Gastrocnemius medialis (tissue), 4 donors: ENCODE measurements around the gene PPM1E.

ENCODE experiments used
- CTCF ChIP-seq, 5 experiments: fragments of 450-650 bp in 3 of 5; fragments of 200-600 bp in 2 of 5; sonication (generic) in 2 of 5; IDR thresholded peaks in 4 of 5; conservative IDR thresholded peaks in 1 of 5; 1 replicate in 4 of 5; 2 replicates in 1 of 5; pipeline ENCODE4 v1.5.1; 2016 to 2019; ENCODE audit warnings: antibody characterized with exemption in 5 of 5, mild to moderate bottlenecking in 3 of 5, moderate library complexity in 3 of 5
- POLR2A ChIP-seq, 2 donors: fragments of 450-650 bp; IDR thresholded peaks; one replicate each; pipeline ENCODE4 v1.6.1; 2017; ENCODE audit warnings: antibody characterized with exemption in 2 of 2, mild to moderate bottlenecking in 2 of 2, moderate library complexity in 2 of 2

- TF ChIP-seq CTCF (IDR thresholded peaks at IDR 0.05 in 4 of 5, conservative IDR thresholded peaks at IDR 0.05 in 1 of 5): no peak
- no peak for TF ChIP-seq POLR2A (IDR thresholded peaks at IDR 0.05)
Measured at GRCh38 chr17:58865301-58865700, 109.6 kb downstream of the PPM1E start.
